Chondrocyte (in vitro differentiated cells): ENCODE data around the gene MEPCE. TPM values are rescaled to one million over a fixed set of nuclear protein-coding genes. Genes with fewer than 3 reads are reported as not detected.

Experiments used
- DNase-seq: peaks from one replicate; pipeline ENCODE4 v3.0.0; 2021; ENCODE audit warnings: mixed read lengths, low spot score
- H3K27ac Mint-ChIP-seq: one replicate; pipeline ENCODE4 v1.8.0; 2021; ENCODE audit warnings: mild to moderate bottlenecking, moderate library complexity, mixed read lengths; ENCODE audit not compliant: unreplicated experiment
- H3K27me3 Mint-ChIP-seq: 2 replicates; pipeline ENCODE4 v1.8.0; 2021; ENCODE audit warnings: low read depth, mixed read lengths
- H3K36me3 Mint-ChIP-seq: 2 replicates; pipeline ENCODE4 v1.8.0; 2021; ENCODE audit warnings: low read depth, mixed read lengths
- H3K4me1 Mint-ChIP-seq: 2 replicates; pipeline ENCODE4 v1.8.0; 2021; ENCODE audit warnings: low read depth, mild to moderate bottlenecking, mixed read lengths
- H3K4me3 Mint-ChIP-seq: one replicate; pipeline ENCODE4 v1.8.0; 2021; ENCODE audit warnings: mild to moderate bottlenecking, moderate library complexity, mixed read lengths; ENCODE audit not compliant: unreplicated experiment
- H3K9me3 Mint-ChIP-seq: 2 replicates; pipeline ENCODE4 v1.8.0; 2021; ENCODE audit warnings: low read depth, mixed read lengths
- CTCF ChIP-seq: fragments of 200-600 bp; sonication (generic); IDR thresholded peaks from 2 replicates; pipeline ENCODE4 v1.5.0; 2021; ENCODE audit warnings: antibody characterized with exemption, mild to moderate bottlenecking, moderate library complexity
- total RNA-seq: library from RNA; stranded (reverse); gene quantifications from 3 replicates; pipeline ENCODE4 v1.2.1, GENCODE V29; 2021

The MEPCE gene
- total RNA-seq, 1 donor from 2014 or later = 30.9 TPM

- peaks cover 21% of the 10 kb centered on the region for H3K27me3 Mint-ChIP-seq
- peaks cover 5% of the 10 kb centered on the region for H3K4me1 Mint-ChIP-seq
- H3K27ac Mint-ChIP-seq = no peak overlapping the region
- peaks cover 2% of the 10 kb centered on the region for H3K36me3 Mint-ChIP-seq
- TF ChIP-seq CTCF = no peak
- no peaks in the 10 kb centered on the region for H3K9me3 Mint-ChIP-seq
- DNase-seq = no peak
- no peak overlapping the region for H3K4me3 Mint-ChIP-seq
Measured at GRCh38 chr7:100386940-100387339, 42.7 kb upstream of the MEPCE start.

GRCh38 chr7:100387695-100388094, 41.9 kb upstream of the MEPCE start:
- Mint-ChIP-seq H3K9me3 (no peaks in the 10 kb centered on the region), H3K36me3 (peaks cover 2% of the 10 kb centered on the region), H3K27me3 (peaks cover 26% of the 10 kb centered on the region), H3K4me3 (no peak overlapping the region), H3K27ac (no peak overlapping the region), H3K4me1 (peaks cover 5% of the 10 kb centered on the region)
- no peak for TF ChIP-seq CTCF
- no peak for DNase-seq

- Mint-ChIP-seq H3K4me1 (no peaks in the 10 kb centered on the region), H3K36me3 (peaks cover 2% of the 10 kb centered on the region), H3K27ac (no peak overlapping the region), H3K4me3 (no peak overlapping the region), H3K9me3 (no peaks in the 10 kb centered on the region), H3K27me3 (peaks cover 30% of the 10 kb centered on the region)
- TF ChIP-seq CTCF = no peak
- no peak for DNase-seq
Measured at GRCh38 chr7:100389437-100390088, 40.1 kb upstream of the MEPCE start.

- H3K4me1 Mint-ChIP-seq = no peaks in the 10 kb centered on the region
- H3K36me3 Mint-ChIP-seq = peaks cover 2% of the 10 kb centered on the region
- H3K9me3 Mint-ChIP-seq = no peaks in the 10 kb centered on the region
- no peak overlapping the region for H3K27ac Mint-ChIP-seq
- no peak for DNase-seq
- H3K4me3 Mint-ChIP-seq = no peak overlapping the region
- peaks cover 35% of the 10 kb centered on the region for H3K27me3 Mint-ChIP-seq
- TF ChIP-seq CTCF = no peak
Measured at GRCh38 chr7:100390286-100391009, 39.2 kb upstream of the MEPCE start.

- H3K4me1 Mint-ChIP-seq = no peaks in the 10 kb centered on the region
- no peak for DNase-seq
- H3K9me3 Mint-ChIP-seq = no peaks in the 10 kb centered on the region
- no peak for TF ChIP-seq CTCF
- no peak overlapping the region for H3K27ac Mint-ChIP-seq
- H3K36me3 Mint-ChIP-seq = peaks cover 2% of the 10 kb centered on the region
- no peak overlapping the region for H3K4me3 Mint-ChIP-seq
- H3K27me3 Mint-ChIP-seq = peaks cover 50% of the 10 kb centered on the region
Measured at GRCh38 chr7:100393233-100393905, 36.3 kb upstream of the MEPCE start.
